Cortex of kidney (tissue), 1 donor: ENCODE results near the gene ADAT1.

Source experiments
- DNase-seq: peaks from one replicate; lab custom pipeline; 2025; lab: John Stamatoyannopoulos, UW

Gene ADAT1

GRCh38 chr16:75576384-75576811, 46.7 kb downstream of the ADAT1 start:
- DNase-seq = no peak

- no peak for DNase-seq
Observed at GRCh38 chr16:75575958-75576357, 47.1 kb downstream of the ADAT1 start.

GRCh38 chr16:75573955-75574354, 49.1 kb downstream of the ADAT1 start:
- no peak for DNase-seq

GRCh38 chr16:75572864-75573542, 50.1 kb downstream of the ADAT1 start:
- DNase-seq = no peak

GRCh38 chr16:75570396-75571065, 52.5 kb downstream of the ADAT1 start:
- no peak for DNase-seq

GRCh38 chr16:75567911-75568310, 55.2 kb downstream of the ADAT1 start:
- no peak for DNase-seq

- DNase-seq = no peak
Observed at GRCh38 chr16:75566758-75567255, 56.3 kb downstream of the ADAT1 start.

- DNase-seq = peak; percentile 31
Observed at GRCh38 chr16:75566040-75566757, 56.9 kb downstream of the ADAT1 start, which contains the start of gene GABARAPL2. Gene GABARAPL2 (plus strand): TSS chr16:75566379. CDS start chr16:75566487, 108 bp downstream.

GRCh38 chr16:75565640-75566039, 57.4 kb downstream of the ADAT1 start:
- no peak for DNase-seq

GRCh38 chr16:75559564-75560372, 63.3 kb downstream of the ADAT1 start:
- no peak for DNase-seq

- DNase-seq = no peak
Observed at GRCh38 chr16:75558846-75559401, 64.2 kb downstream of the ADAT1 start.

GRCh38 chr16:75556431-75556950, 66.6 kb downstream of the ADAT1 start:
- no peak for DNase-seq

GRCh38 chr16:75555707-75556430, 67.2 kb downstream of the ADAT1 start, which contains the start of gene TMEM231:
Gene TMEM231 (minus strand): TSS chr16:75556252. CDS start chr16:75556209, 43 bp downstream.
- DNase-seq = no peak

- DNase-seq = no peak
Observed at GRCh38 chr16:75555213-75555706, 67.8 kb downstream of the ADAT1 start.

- no peak for DNase-seq
Observed at GRCh38 chr16:75552951-75553350, 70.1 kb downstream of the ADAT1 start.

GRCh38 chr16:75550211-75550662, 72.8 kb downstream of the ADAT1 start:
- no peak for DNase-seq
